ENCODE measurements around the gene ARSG.
"Not testable (repeated sequence)": the region's sequence is repeated elsewhere in the genome, so short reads cannot be mapped to it uniquely, and the experiment has no call there.

The ARSG gene

DNA sequence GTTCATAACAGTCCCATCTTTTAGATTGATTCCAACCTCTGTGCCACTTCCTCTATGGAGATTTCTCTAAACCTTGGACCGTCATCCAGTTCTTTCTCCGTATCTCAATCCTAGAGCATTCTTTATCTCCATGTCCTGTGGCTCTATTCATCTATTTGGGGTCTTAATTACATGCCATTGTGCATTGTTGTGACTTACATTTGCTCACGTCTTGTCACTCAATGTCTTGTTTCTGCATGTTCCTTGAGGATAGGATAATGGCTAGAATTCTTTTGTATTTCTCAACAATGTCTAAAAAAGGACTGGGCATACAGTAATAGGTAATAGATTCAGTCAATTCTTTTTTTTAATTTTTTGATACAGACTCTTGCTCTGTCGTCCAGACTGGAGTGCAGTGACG, 50.2 kb downstream of the ARSG start:
- DNase-seq = no peak

DNA sequence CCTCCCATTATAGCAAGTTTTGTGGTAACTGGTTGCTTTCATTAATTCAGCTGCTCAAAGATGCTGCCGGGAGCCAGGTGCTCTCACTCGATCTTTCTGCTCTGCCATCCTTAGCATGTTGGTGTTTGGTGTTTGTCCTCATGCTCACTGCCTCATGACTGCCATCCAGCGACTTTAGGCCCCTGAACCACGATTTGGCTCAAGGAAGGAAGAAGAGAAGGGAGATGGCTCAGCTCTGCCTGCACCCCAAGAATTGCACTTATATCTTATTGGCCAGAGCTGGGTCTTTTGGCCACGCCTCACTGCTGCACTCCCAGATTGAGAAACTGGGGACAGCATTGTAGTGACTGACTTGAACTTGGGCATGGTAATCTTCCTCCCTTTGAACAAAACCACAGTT, 52.7 kb downstream of the ARSG start:
- no peak for DNase-seq

DNA sequence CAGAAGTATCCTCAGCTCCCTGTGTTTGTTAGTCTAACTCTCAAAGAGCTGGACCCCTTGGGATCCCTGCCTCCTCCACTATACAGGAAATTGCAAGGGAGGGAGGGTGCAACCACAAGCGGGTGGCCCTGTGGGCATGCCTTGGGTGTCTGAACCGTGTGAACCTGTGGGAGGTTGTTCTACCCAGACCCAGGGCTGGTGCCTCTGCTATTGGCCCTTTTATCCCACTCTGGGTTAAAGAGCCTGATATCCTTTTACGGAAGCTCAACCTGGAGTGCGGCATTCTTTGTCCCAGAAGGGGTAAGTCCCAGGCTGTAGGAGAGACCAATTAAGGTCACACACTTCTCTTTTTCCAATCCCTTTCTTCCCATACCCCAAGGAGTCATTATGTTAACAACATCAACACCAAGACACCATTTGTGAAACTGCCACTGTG, 53.4 kb downstream of the ARSG start:
- no peak for DNase-seq

DNA sequence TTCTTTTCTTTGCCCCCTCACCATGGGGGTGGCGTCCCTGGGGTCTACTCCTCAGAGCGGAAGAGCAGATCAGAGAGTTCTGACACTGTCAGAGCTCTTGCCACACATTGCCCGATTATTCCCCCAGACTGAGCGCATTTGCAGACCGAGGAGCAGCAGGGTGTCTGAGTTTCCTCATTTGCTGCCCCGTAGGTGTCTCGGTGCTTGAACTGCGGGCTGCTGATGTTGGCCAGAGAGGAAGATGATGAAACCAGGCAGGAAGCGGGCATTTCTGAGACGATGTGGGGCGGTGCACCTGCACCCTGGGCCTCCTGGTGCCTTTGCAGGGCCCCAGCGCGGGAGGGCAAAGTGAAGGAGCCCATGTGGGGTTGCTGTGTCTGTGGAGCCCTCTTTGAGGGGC, 55.2 kb downstream of the ARSG start:
- DNase-seq = no peak

GRCh38 chr17:68347380-68347779, 56.1 kb downstream of the ARSG start:
- no peak for DNase-seq

DNA sequence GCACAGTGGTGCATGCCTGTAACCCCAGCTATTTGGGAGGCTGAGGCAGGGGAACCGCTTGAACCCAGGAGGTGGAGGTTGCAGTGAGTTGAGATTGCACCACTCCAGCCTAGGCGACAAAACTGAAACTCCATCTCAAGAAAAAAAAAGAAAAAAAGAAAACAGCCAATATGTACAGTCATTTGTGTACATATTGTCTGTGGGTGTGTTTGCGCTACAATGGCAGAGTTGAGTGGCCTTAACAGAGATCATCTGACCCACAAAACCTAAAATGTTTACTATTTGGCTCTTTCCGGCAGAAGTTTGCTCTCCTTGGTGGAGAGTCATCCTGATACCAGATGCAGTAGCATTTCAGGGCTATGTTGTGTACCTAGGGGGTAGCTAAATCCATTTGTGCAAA, 57.9 kb downstream of the ARSG start:
- no peak for DNase-seq

DNA sequence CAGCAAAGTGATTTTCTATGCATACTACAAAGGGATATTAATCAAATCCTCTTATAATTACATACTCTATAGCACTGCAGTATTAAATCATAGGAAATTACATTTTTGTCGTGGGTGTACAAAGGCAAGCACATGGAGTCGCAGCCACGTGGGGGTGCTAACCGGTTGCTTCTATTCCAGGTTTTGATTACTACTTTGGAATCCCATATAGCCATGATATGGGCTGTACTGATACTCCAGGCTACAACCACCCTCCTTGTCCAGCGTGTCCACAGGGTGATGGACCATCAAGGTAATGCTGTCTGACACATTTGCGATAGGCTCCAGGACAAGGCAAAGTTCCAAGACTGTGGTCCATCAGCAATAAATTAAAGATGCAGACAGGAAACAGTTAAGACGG, 60.1 kb downstream of the ARSG start:
- no peak for DNase-seq

DNA sequence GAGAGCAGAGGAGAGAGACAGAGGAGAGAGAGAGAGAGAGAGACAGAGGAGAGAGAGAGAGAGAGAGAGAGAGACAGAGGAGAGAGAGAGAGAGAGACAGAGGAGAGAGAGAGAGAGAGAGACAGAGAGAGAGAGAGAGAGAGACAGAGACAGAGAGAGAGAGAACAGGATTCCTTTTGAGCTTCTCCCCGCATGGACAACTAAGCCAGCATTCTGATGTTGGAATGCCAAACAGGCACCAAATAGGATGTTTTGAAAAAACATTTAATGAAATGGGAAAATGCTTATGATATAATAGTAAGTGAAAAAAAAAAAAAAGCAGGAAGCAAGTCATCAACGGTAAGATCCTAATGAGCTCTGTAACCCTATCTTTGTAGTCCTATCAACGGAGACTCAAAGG, 60.7 kb downstream of the ARSG start:
- no peak for DNase-seq

- not testable (repeated sequence) for DNase-seq
These were observed 61.4 kb downstream of the ARSG start for GRCh38 chr17:68352671-68353070.

- DNase-seq = no peak
These were observed 61.8 kb downstream of the ARSG start for GRCh38 chr17:68353111-68353521.

- DNase-seq = not testable (repeated sequence)
These were observed 63.0 kb downstream of the ARSG start for GRCh38 chr17:68354311-68354710.

- DNase-seq = not testable (repeated sequence)
These were observed 63.8 kb downstream of the ARSG start for GRCh38 chr17:68355108-68355507.

DNA sequence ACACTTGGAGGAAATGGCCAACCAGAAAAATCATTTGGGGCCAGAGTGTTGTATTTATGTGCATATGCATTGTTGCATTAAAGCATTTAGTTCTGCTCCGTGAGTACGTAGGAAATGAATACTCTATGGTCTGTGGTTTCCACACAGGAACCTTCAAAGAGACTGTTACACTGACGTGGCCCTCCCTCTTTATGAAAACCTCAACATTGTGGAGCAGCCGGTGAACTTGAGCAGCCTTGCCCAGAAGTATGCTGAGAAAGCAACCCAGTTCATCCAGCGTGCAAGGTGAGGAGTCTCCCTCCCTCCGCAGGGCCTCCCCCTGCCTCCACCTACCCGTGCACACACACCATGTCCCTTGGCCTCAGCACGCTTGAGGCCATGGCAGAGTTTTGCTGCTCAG, 65.2 kb downstream of the ARSG start:
- no peak for DNase-seq

DNA sequence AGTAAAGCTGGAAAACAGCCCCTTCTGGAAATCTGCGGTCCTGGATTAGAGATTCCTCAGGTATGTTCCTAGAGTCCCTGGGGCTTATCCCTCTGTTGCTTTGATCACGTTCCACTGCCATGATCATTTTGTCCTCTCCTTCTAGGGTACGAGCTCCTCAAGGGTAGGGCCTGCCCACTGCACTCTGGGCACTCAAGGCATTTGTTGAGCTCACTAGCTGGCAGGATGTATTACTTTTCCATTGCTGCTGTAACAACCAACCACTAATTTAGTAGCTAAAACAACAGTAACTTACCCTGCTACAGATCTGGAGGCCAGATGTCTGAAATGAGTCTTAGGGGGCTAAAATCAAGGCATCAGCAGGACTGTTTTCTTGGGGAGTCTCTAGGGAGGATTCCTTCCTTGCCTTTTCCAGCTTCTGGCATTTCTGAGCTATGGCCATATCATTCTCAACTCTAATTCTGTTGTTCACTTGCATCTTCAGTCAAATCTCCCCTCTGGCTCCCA, 65.7 kb downstream of the ARSG start:
- no peak for DNase-seq

DNA sequence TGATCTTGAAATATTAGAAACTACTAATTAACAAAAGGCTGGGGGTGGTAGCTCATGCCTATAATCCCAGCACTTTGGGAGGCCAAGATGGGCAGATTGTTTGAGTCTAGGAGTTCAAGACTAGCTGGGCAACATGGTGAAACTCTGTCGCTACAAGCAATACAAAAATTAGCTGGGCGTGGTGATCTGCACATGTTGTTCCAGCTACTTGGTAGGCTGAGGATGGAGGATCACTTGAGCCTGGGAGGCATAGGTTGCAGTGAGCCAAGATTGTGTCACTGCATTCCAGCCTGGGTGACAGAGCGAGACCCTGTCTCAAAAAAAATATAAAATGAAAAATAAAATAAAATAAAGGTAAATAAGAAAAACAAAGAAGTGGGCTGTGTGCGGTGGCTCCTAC, 66.6 kb downstream of the ARSG start:
- no peak for DNase-seq

- DNase-seq = no peak
These were observed 68.7 kb downstream of the ARSG start for GRCh38 chr17:68359791-68360535.

GRCh38 chr17:68365469-68365868, 74.2 kb downstream of the ARSG start:
- DNase-seq = no peak

DNA sequence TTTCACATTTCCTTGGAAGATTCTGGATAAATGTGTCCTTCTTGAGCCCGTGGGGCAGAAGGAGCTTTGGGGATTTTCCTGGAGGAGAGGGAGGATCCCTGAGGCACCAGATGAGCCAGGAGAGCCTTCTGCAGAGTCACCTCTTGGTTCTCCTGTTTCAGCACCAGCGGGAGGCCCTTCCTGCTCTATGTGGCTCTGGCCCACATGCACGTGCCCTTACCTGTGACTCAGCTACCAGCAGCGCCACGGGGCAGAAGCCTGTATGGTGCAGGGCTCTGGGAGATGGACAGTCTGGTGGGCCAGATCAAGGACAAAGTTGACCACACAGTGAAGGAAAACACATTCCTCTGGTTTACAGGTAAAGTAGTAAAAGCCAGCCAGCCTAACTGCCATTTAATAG, 77.1 kb downstream of the ARSG start:
- no peak for DNase-seq

DNA sequence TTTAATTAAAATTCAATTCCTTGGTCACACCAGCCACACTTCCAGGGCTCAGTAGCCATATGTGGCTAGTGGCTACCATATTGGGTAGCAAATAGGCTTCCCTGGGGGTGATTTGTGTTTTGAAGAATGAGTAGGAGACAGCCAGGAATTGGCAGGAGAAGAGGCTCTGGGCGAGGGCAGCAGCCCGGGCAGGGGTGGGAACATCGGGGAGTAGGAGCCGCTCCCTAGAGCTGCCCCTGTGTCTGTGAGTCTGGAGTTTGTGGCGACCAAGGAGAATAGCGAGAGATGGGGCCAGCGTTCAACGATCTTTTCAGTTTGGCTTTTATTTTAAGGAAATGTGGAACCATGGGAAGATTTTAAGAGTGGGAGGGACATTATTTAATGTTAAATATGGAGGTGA, 84.3 kb downstream of the ARSG start:
- DNase-seq = no peak

GRCh38 chr17:68376178-68376577, 84.9 kb downstream of the ARSG start:
- not testable (repeated sequence) for DNase-seq

DNA sequence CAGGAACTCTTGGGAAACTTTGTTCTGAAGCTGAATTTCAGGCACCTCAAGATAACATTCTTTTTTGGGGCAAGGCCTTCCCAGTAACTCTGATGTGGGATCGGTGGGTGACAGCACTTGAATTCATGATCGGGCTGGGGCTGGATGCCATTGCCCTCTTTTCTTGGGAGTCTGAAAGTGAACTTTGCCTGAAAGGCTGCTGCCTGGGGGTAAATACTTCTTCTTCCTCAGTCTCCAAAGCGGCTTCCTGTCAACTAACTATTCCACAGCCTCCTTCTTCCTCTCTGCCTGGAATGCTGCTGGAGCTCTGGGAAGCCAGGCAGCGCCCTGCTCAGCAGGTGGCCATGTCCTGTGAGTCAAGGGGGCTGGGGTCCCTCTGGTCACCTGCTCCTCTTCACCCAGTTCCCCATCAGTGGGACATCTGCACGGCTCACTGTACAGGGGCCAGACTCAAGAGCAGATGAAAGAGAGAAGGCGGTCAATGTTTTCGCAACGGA, 86.5 kb downstream of the ARSG start:
- DNase-seq = no peak

- no peak for DNase-seq
These were observed 87.2 kb downstream of the ARSG start for GRCh38 chr17:68378268-68379176.

DNA sequence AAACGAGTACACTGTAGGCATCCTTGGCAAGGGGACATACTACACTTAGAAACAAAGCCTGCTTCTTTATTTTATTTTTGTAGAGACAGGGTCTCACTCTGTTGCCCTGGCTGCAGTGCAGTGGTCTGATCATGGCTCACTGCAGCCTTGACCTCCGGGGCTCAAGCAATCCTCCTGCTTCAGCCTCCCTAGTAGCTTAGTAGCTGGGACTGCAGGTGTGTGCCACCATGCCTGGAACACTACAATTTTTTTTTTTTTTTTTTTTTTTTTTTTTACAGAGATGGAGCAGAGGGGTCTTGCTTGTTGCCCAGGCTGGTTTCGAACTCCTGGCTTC, 87.8 kb downstream of the ARSG start:
- no peak for DNase-seq

Measured in 8988T (cell line).